HG03521 (cell line): ENCODE data around the gene SCARF2.
"Not testable (repeated sequence)": the region's sequence is repeated elsewhere in the genome, so short reads cannot be mapped to it uniquely, and the experiment has no call there.

Experiments
- ATAC-seq: cut with Tn5 transposase; IDR thresholded peaks from one replicate; pipeline ENCODE4 v1.9.1; 2021; ENCODE audit warnings: mild to moderate bottlenecking, moderate library complexity; ENCODE audit not compliant: unreplicated experiment

The SCARF2 gene

DNA sequence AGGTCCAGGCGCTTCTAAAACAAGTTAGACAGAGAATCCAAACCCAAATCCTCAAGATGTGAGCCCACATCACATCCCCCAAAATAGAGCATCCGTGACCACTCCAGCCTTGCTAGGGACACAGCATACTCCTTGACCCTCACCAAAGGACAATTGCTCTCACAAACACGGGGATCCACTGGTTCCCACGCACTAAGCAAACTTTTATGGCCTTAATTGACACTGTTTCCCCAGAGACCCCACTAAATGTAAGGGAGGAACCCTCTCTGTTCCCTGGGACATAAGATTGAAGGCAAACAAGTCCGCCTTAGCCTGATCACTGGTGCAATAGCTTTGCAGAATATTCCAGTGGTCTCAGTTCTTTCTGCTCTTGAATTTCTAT is 23.6 kb downstream of the SCARF2 start:
- ATAC-seq: no peak

DNA sequence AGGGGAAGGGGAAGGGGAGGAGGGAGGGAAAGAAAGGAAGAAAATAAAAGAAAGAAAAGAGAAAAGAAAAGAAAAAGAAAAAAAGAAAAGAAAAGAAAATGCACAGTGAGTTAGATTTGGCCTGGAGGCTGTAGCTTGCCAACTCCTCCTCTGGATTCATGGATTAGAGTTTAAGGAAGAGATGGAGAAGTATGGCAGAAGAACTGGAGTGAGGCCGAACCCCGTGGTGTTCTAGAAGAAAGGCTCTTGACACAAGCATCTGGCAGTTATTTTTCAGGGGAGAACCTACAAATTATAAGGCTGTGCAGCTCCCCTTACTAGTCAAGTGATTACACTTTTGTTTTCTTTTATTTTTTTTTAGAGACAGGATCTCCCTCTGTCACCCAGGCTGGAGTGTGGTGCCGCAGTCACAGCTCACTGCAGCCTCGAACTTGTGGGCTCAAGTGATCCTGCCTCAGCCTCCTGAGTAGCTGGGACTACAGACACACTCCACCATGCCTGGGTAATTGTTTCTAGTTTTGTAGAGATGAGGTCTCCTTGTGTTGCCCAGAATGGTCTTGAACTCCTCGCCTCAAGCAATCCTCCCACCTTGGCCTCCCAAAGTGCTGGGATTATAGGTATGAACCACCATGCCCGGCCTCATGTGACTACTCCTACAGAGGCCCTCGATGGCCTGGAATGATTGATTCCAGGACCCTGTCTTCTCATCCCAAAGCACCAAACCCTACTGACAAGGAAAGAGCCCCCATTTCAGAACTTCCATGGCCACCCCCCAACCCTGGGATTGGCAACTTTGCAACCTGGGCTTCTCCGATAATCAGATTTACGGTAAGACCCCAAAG is 24.2 kb downstream of the SCARF2 start:
- no peak for ATAC-seq

DNA sequence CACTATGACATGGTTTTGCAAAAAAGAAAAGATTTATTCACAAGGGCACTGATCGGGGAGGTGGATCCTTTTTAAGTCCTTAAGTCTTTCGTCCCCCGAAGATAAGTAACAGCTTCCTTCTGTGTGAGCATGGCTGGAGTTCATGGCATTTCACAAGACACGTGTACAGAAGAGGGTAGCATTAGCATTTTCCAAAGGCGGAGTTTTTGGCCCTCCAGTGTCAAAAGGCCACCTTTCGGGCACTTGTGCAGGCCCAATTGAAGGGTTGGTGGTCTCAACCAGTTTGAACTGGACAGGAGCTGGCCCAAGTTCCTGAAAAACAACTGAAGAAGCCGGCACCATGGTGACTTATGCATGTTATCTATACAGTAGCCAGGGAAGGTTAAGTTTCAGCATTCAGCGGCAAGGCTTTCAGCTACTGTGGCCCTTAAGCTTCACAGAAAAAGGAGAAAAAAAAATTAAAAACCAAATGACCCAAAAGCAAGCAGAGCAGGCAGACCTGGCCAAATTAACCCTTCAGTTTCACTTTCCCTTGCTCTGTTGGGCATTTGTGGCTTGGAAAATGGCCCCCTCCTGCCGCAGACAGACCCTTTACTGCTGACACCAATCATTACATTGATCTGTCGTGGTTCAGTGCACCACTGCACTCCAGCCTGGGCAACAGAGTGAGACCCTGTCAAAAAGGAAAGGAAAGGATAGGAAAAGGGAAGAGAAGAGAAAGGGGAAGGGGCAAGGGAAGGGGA is 25.0 kb downstream of the SCARF2 start:
- ATAC-seq: no peak

DNA sequence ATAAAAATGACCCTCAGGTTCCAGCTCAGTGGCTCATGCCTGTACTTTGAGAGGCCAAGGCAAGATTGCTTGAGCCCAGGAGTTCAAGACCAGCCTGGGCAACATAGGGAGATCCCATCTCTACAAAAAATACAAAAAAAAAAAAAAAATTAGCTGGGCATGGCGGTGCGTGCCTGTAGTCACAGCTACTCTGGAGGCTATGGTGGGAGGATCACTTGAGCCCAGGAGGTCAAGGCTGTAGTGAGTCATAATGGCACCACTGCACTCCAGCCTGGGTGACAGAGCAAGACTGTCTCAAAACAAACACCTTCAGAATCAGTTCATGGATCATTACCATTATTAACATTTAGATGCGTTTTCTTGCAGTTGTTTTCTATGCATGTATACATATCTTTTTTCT is 28.2 kb downstream of the SCARF2 start:
- not testable (repeated sequence) for ATAC-seq

DNA sequence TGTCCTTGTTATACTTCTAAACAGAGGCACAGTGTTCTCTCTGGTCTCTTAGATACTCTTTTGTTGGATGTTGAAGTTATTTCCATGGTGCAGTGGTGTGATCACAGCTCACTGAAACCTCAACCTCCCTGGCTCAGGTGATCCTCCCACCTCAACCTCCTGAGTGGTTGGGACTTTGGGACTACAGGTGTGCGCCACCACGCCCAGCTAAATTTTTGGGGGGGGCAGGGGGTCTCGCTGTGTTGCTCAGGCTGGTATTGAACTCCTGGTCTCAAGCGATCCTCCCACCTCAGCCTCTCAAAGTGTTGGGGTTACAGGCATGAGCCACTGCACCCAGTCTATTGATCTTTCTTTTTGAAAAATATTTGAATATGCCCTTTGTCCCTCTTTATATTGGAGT is 28.7 kb downstream of the SCARF2 start:
- ATAC-seq: no peak

DNA sequence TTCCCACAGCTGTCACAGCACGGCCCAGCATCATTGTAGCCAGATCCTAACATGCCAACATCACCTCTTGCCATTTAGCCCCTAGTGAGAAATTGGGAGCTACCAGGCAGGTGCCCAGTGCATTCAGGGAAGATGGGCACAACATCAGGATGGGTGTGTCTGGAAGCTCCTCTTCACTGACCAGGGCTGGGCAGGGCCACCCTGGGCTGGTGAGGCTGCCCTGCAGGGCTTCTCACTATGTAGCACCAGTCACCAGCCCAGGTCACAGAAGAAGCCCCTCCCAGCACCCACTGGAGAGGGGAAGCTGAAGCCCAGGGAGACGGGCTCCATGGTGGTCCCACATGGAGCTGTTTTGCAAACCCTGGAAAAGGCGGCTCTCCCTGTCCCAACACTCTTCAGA is 29.8 kb downstream of the SCARF2 start:
- ATAC-seq: no peak

DNA sequence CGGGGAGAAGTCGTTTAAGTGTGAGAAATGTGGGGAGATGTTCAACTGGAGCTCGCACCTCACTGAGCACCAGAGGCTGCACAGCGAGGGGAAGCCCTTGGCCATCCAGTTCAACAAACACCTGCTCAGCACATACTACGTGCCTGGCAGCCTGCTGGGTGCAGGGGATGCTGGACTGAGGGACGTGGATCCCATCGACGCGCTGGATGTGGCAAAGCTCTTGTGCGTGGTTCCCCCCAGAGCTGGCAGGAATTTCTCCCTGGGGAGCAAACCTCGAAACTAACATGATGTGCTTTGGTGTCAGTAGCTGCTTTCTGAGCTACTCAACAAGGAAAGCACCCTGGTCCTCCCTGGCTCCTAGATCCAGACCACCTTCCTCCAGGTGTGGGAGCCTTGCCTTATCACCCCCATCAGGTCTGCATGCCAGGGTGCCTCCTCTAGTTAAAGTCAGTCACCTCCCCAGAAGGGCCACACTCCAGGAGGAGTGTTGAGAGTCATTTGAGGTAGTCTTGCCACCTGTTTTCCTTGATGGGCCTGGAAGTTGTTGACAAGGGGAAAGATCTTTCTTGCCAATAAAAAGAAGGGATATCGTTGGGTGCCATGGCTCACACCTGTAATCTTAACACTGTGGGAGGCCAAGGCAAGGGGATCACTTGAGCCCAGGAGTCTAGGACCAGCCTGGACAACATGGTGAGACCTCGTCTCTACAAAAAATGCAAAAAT is 30.8 kb downstream of the SCARF2 start:
- ATAC-seq: no peak

DNA sequence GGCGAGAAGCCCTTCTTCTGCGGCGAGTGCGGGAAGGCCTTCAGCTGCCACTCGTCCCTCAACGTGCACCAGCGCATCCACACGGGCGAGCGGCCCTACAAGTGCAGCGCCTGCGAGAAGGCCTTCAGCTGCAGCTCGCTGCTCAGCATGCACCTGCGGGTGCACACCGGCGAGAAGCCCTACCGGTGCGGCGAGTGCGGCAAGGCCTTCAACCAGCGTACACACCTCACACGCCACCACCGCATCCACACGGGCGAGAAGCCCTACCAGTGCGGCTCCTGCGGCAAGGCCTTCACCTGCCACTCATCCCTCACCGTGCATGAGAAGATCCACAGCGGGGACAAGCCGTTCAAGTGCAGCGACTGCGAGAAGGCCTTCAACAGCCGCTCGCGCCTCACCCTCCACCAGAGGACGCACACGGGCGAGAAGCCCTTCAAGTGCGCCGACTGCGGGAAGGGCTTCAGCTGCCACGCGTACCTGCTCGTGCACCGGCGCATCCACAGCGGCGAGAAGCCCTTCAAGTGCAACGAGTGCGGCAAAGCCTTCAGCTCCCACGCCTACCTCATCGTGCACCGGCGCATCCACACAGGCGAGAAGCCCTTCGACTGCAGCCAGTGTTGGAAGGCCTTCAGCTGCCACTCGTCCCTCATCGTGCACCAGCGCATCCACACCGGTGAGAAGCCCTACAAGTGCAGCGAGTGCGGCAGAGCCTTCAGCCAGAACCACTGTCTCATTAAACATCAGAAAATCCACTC is 31.5 kb downstream of the SCARF2 start:
- no peak for ATAC-seq

DNA sequence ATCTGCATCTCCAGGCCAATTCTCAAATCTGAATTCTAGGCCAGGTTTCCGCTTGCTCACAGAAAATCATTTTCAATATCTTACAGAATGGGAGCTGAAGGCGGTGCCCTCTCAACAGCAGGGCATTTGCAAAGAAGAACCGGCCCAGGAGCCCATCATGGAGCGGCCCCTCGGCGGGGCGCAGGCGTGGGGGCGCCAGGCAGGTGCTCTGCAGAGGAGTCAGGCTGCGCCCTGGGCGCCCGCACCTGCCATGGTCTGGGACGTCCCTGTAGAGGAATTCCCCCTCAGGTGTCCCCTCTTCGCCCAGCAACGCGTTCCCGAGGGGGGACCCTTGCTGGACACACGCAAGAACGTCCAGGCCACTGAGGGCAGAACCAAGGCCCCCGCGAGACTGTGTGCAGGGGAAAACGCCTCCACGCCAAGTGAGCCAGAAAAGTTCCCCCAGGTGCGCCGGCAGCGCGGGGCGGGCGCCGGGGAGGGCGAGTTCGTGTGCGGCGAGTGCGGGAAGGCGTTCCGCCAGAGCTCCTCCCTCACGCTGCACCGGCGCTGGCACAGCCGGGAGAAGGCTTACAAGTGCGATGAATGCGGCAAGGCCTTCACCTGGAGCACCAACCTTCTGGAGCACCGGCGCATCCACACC is 32.2 kb downstream of the SCARF2 start:
- no peak for ATAC-seq

DNA sequence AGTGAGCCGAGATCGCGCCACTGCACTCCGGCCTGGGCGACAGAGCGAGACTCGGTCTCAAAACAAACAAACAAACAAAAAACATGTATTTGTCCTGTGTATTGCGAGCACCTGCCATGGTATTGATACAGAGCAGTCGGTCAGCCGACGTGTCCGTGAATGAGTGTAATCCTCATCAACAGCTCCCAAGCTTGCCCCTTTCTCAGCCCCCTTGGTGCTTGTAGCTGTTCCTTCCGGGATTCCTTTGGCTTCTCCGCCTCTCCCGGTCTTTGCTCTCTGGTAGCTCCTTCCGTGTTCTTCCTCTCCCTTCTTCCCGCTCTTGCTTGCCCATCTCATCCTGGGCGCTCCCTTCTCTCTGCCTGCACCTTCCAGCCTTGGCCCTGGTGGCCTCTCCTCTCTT is 32.7 kb downstream of the SCARF2 start:
- no peak for ATAC-seq

DNA sequence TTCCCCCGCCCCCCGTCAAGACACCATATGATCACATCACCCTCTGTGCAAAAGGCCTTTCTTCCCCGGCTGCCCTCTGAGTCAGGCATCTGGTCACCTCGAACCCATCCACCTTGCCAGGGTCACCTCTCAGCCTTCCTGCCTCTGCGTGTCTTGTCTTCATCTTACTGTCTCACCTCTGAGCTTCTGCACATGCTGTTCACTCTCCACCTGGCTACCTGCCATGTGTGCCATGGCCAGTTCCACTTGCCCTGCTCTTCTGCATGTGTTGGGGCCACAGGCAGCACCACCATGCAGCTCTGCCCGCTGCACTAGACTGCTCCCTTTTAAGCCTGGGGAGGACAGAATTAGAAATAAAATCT is 33.9 kb downstream of the SCARF2 start:
- no peak for ATAC-seq

DNA sequence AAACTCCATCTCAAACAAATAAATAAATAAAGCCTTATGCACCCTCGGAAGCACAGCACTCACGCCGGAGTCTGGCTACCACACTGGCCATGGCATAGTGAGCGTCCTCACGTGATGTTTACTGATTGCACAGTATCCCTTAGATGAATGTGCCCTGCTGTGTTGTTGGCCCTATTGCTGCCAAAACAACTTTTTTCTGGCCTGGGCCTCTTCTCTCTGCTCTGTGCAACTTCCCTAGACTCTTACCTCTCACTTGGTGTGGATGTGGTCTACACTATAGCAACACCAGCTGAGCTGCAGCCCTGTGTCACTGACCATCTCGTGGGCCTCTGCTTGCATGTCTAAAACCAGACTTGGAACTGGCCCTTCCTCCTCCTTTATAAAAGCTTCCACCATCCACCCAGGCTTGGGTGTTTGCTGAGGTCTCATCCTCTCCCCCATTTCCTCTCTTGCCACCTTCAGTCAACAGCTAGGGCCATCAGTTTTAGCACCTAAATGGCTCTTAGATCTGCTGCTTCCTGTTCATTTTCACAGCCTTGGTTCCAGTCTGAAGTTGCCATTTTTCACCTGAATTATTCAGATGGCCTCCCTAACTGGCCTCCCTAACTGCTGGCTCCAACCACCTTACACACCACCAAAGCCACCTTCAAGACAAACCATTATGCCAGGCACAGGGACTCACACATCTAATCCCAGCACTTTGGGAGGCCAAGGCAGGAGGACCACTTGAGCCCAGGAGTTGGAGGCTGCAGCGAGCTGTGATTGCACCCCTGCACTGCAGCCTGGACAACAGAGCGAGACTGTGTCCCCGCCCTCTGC is 34.5 kb downstream of the SCARF2 start:
- ATAC-seq: no peak

DNA sequence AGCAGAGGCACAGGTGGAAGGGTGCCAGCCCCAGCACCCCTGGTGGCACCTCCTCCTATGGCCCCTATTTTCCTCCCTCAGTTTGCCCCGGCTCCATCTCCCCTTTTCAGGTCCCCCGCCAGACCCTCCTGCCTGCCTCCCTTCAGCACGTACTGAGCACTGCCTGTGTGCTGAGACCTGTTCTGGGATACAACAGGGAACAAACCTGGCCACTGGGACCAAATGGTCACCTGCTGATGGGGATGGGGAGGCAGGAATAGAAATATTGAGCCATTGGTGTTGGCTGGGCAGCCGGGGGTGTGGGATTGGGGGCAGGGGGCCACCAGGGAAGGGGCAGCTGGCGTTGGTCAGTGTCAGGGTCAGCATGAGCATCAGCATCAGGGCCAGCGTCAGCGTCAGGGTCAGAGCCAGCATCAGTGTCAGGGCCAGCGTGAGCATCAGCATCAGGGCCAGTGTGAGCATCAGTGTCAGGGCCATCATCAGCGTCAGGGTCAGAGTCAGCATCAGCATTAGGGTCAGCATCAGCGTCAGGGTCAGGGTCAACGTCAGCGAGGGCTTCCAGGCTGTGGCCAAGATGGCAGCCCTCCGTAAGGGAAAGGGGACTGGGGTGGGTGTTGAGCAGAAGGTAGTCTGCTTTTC is 36.1 kb downstream of the SCARF2 start:
- no peak for ATAC-seq

DNA sequence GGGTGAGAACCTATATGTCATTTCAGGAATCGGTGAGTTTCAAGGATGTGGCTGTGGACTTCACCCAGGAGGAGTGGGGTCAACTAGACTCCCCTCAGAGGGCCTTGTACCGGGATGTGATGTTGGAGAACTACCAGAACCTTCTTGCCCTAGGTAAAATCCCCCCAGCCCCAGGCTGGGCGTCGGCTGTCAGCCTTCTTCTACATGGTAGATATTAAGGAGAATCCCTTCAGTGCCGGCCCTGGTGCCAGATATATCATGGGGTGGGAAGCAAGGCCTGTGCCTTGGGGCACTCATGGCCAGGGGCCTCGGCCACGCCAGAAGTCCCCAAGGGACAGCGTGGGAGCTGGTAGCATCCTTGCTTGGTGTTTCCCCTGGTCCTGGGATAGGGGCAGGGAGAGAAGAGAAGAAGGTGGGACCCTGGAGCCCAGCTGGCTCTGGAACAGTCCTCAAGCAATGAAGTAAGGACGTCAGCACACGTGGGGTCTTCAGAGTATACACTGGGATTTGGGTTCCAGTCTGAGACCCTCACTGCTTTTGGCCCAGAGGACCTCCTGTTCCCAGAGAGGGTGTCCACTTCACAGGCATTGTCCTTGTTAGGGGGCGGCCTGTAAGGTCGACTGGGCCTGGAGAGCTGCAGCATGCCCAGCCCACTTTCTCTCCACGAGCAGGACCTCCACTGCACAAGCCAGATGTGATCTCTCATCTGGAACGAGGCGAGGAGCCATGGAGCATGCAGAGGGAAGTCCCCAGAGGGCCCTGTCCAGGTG is 36.8 kb downstream of the SCARF2 start:
- ATAC-seq: no peak

DNA sequence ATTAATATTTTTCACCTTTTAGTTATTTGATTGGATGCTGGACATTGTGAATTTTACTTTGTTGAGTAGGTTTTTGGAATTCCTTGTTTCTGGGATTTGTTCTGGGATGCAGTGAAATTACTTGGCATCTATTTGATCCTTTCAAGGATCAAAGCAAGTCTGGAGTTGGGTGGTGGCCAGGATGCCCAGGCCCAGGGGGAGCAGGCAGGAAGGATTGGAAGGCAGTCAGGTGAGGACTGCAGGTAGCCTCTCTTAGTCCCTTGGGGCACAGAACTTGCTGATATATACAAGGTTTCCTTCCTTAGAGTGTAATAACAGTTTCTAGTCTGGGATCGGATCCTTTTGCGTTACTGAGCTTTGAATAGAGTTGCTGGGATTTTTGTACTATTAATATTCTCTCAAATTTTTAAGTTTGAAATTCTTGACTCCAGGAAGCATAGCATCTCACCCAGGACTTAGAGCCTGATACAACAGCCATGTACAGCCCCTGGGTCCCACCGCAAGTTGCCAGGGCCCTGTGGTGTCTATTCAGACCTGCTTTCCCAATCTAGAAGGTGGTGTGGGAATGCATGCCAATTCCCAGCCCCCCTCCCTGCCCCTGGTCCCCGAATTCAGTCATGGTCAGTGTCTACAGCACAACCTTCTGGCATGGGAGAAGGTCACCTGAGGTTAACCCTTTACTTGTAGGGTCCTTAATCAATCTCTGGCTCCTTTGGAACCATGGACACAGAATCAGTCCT is 37.6 kb downstream of the SCARF2 start:
- ATAC-seq: no peak

DNA sequence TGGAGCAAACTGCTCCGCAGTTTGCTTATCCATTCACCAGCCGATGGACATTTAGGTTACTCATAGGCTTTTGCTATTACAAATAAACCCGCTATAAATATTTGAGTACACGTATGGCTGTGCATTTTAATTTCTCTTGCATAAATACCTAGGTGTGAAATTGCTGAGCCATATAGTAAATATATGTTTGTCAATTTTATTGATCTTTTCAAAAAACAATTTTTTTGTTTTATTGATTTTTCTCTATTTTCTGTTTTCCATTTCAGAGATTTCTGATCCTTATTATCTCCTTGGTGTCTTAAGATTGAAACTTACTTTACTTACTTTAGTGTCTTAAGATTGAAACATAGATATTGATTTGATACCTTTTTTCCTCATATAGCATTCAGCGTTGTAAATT is 39.2 kb downstream of the SCARF2 start:
- no peak for ATAC-seq

DNA sequence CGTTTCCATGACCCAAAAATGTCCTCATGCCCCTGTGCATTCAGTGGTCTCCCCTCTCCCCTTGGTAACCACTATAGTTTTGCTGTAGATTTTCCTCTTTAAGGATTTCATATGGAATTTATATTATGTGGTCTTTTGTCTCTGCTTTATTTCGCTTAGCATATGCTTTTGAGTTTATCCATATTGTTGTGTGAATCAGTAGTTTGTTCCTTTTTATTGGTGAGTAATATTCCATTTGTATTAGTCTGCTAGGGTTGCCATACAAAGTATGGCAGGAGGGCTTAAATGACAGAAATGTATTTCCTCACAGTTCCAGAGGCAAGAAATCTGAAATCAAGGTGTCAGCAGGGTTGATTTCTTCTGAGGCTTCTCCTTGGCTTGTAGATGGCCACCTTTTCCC is 40.1 kb downstream of the SCARF2 start:
- no peak for ATAC-seq

DNA sequence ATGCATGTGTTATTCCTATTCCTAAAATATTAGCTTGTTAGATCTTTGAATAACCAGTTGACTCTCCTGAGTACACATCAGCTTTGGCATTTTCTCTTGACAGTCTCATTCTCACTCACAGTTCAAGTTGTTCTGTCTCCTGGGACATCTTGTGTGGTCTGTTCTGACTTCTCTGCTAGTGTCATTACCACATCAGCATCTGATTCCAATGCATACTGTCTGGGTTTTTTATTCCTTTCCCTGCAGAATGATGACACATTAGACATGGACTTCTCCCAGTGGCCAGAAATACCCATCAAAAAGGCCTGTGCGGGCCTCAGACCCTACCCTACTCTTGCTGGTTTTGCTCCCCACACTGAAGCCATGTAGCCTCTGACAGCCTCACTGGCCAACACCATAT is 41.0 kb downstream of the SCARF2 start:
- ATAC-seq: no peak
